ENCODE measurements around the gene NTN1. TPM values are rescaled to one million over a fixed set of nuclear protein-coding genes. Genes with fewer than 3 reads are reported as not detected.

The NTN1 gene
- total RNA-seq, 2 donors from 2014 or later = 3.6 to 4.0 TPM

DNA sequence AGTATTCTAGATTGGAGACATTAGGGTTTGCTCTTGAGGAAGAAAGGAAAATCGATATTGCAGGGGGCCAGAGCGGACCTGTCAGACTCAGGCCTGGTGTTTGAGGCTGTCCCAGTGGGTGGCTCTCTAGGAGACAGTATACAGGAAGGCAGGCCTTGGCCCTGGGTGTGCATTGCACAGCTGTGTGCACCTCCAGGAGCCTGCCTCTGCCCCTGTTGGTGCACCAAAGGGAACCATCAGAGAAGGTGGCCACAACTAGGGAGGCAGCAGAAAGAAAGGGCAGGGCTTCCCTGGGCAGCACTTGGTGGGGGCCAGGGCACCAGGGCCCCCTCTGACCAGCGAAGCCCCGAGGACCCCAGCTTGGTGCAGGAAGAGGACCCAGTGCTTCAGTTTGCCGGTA, 188.0 kb downstream of the NTN1 start:
- 78 to 96% methylated on average over 3 to 5 of the region's 5 CpGs for WGBS, 2 donors

GRCh38 chr17:9209781-9210370, 188.6 kb downstream of the NTN1 start:
- no peaks in the 10 kb centered on the region for H3K4me1 ChIP-seq
- DNase-seq (no peak), ATAC-seq (no peak)
- no peak overlapping the region for H3K27ac ChIP-seq
- TF ChIP-seq CTCF (IDR thresholded peaks at IDR 0.05) (no peak), POLR2A (IDR thresholded peaks at IDR 0.05) (no peak)
- intact Hi-C loops (cut with DNase I) = no loop called here
- WGBS, 2 donors = 85 to 87% methylated on average over 4 to 7 of the region's 7 CpGs
- no peaks in the 10 kb centered on the region for H3K36me3 ChIP-seq (replicated peaks in 1 of 2; ENCODE audit: insufficient read depth in 1 of 2, low read depth in 2 of 2)
- H3K27me3 ChIP-seq = peaks cover 0 to 6% of the 10 kb centered on the region in 2 donors
- H3K9me3 ChIP-seq = no peaks in the 10 kb centered on the region
- H3K4me3 ChIP-seq = no peak overlapping the region

More for the DNA sequence above, 188.0 kb downstream of the NTN1 start:
- no peaks in the 10 kb centered on the region for H3K36me3 ChIP-seq (replicated peaks in 1 of 2; ENCODE audit: insufficient read depth in 1 of 2, low read depth in 2 of 2)
- H3K27me3 ChIP-seq = peaks cover 0 to 6% of the 10 kb centered on the region in 2 donors
- H3K27ac ChIP-seq = no peak overlapping the region
- H3K9me3 ChIP-seq = no peaks in the 10 kb centered on the region
- ATAC-seq = no peak
- H3K4me3 ChIP-seq = no peak overlapping the region
- intact Hi-C loops (cut with DNase I) = no loop called here
- no peak for DNase-seq
- TF ChIP-seq POLR2A (IDR thresholded peaks at IDR 0.05) (no peak), CTCF (IDR thresholded peaks at IDR 0.05) (no peak)
- no peaks in the 10 kb centered on the region for H3K4me1 ChIP-seq

DNA sequence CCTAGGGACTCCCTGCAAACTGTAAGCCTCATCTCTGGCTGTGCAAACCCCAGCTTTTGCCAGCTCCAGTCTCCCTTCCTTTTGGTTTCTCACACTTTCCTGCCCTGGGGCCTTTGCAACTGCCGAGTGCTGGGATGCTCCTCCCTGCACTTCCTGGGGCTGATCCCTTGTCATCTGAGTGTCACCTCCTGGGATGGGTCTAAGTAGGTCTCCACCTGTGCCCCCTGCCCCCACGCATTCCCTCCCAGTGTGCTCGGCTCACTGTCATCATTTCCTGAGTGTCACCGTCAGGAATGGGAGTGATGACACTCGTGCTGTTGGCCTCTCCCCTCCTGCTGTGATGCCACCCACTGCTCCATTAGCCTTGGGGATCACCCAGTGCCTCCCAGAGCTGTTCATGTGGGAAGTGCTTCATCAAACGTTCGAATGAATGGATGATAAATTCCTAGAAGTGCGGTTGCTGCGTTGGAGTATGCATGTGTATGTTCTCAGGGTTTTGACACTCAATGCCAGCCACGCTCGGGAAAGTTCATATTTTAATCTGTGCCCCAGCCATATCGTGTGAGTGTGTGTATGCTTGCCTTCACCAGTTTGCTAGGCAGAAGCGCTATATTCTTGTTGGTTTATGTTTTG, 189.9 kb downstream of the NTN1 start:
- Histone ChIP-seq H3K9me3 (no peaks in the 10 kb centered on the region), H3K36me3 (replicated peaks in 1 of 2; ENCODE audit: insufficient read depth in 1 of 2, low read depth in 2 of 2) (no peaks in the 10 kb centered on the region), H3K4me3 (no peak overlapping the region), H3K4me1 (no peaks in the 10 kb centered on the region), H3K27ac (no peak overlapping the region), H3K27me3 (no peaks in the 10 kb centered on the region)
- 71 to 79% methylated on average over 13 of the region's 13 CpGs for WGBS, 2 donors
- ATAC-seq = no peak
- intact Hi-C loops (cut with DNase I) = no loop called here
- DNase-seq = no peak
- no peak for TF ChIP-seq CTCF (IDR thresholded peaks at IDR 0.05)
- no peak for TF ChIP-seq POLR2A (IDR thresholded peaks at IDR 0.05)

DNA sequence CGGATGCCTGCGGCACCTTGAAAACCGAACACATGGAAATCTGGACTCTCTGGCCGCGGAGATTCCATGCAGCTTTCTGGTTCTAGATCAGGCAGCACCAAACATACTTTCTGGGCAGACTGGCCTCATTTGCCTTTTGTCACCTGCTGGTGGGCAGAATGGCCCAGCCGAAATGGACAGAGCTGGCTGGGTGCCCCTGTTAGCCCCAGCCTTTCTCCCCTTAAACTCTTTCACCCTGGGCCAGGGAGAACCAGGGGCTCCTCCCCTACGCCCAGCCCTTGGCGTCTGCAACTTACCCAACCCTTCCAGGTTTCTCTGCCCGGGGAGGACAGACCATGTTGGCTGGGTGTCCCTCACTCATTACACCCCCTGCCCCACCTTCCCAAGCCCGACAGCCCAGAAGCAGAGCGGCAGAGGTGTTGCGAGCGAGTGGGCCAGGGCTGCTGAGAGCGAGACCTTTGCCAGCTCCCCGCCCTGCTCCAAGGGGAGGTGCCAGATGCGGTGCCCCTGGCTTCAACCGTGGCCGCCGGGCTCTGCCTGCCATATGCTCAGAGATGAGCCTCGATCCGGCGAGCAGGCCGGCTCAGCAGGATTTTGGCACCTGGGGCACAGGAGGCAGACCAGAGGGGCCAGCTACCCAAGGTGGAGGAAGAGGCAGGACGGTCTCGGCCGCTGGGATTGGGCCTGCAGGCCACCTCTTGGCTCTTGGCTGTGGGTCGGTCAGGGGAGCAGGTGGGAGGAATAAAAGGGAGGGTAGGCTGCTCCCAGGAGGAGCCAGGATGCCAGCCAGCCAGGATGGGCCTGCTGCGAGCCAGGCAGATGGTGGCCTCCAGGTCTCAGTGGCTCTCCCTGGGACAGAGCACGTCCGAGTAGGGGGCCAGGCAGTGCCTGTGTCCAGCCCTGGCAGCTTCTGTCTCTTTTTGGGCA, 191.3 kb downstream of the NTN1 start:
- Histone ChIP-seq H3K9me3 (no peaks in the 10 kb centered on the region), H3K27me3 (no peaks in the 10 kb centered on the region), H3K36me3 (replicated peaks in 1 of 2; ENCODE audit: insufficient read depth in 1 of 2, low read depth in 2 of 2) (no peaks in the 10 kb centered on the region), H3K27ac (no peak overlapping the region), H3K4me3 (no peak overlapping the region), H3K4me1 (peaks cover 8% of the 10 kb centered on the region)
- no peak for DNase-seq
- TF ChIP-seq CTCF (IDR thresholded peaks at IDR 0.05) (no peak), POLR2A (IDR thresholded peaks at IDR 0.05) (no peak)
- WGBS, 2 donors = 85 to 91% methylated on average over 23 to 30 of the region's 30 CpGs
- intact Hi-C loops (cut with DNase I) = no loop called here
- no peak for ATAC-seq
